Activated CD4-positive, alpha-beta T cell treated with anti-CD3 and anti-CD28 coated beads, Interleukin-2, amount 50 U/mL, for 4 hours (primary cell): ENCODE measurements around the gene LRRC7.
"Not testable (repeated sequence)": the region's sequence is repeated elsewhere in the genome, so short reads cannot be mapped to it uniquely, and the experiment has no call there.

Source experiments
- DNase-seq, 2 experiments: peaks; one replicate each; pipeline ENCODE4 v3.0.0-alpha.2; 2020

Gene LRRC7

GRCh38 chr1:69787151-69787550 is 219.4 kb downstream of the LRRC7 start:
- DNase-seq: no peak

- DNase-seq: no peak
Measured at GRCh38 chr1:69791311-69791710, 223.6 kb downstream of the LRRC7 start.

GRCh38 chr1:69794831-69795230 is 227.1 kb downstream of the LRRC7 start:
- no peak for DNase-seq

- no peak for DNase-seq
Measured at GRCh38 chr1:69814926-69815325, 247.2 kb downstream of the LRRC7 start.

- no peak for DNase-seq
Measured at GRCh38 chr1:69824932-69825331, 257.2 kb downstream of the LRRC7 start.

GRCh38 chr1:69827732-69828131 is 260.0 kb downstream of the LRRC7 start:
- no peak for DNase-seq

- no peak for DNase-seq
Measured at GRCh38 chr1:69833536-69833935, 265.8 kb downstream of the LRRC7 start.

- no peak for DNase-seq
Measured at GRCh38 chr1:69834336-69834735, 266.6 kb downstream of the LRRC7 start.

- no peak for DNase-seq
Measured at GRCh38 chr1:69835955-69836354, 268.2 kb downstream of the LRRC7 start.

GRCh38 chr1:69836971-69837636 is 269.4 kb downstream of the LRRC7 start:
- DNase-seq: no peak

GRCh38 chr1:69842326-69842725 is 274.6 kb downstream of the LRRC7 start:
- no peak for DNase-seq

GRCh38 chr1:69845655-69846054 is 277.9 kb downstream of the LRRC7 start:
- DNase-seq: no peak

- DNase-seq: no peak
Measured at GRCh38 chr1:69846267-69846666, 278.5 kb downstream of the LRRC7 start.

GRCh38 chr1:69847670-69848069 is 279.9 kb downstream of the LRRC7 start:
- DNase-seq: no peak

GRCh38 chr1:69852151-69852550 is 284.4 kb downstream of the LRRC7 start:
- DNase-seq: no peak

- DNase-seq: no peak
Measured at GRCh38 chr1:69852706-69853105, 285.0 kb downstream of the LRRC7 start.

- DNase-seq: no peak
Measured at GRCh38 chr1:69858534-69858933, 290.8 kb downstream of the LRRC7 start.

GRCh38 chr1:69861641-69862040 is 293.9 kb downstream of the LRRC7 start:
- DNase-seq: no peak

- DNase-seq: no peak
Measured at GRCh38 chr1:69862906-69863305, 295.2 kb downstream of the LRRC7 start.

GRCh38 chr1:69863704-69864103 is 296.0 kb downstream of the LRRC7 start:
- DNase-seq: no peak

GRCh38 chr1:69871412-69871811 is 303.7 kb downstream of the LRRC7 start:
- DNase-seq: no peak

- DNase-seq: no peak
Measured at GRCh38 chr1:69878338-69878737, 310.6 kb downstream of the LRRC7 start.

GRCh38 chr1:69888016-69888415 is 320.3 kb downstream of the LRRC7 start:
- not testable (repeated sequence) for DNase-seq

GRCh38 chr1:69888657-69889056 is 320.9 kb downstream of the LRRC7 start:
- no peak for DNase-seq

- DNase-seq: no peak
Measured at GRCh38 chr1:69898403-69898947, 330.8 kb downstream of the LRRC7 start.
